ENCODE data around the gene RAB6B.

RAB6B gene

DNA sequence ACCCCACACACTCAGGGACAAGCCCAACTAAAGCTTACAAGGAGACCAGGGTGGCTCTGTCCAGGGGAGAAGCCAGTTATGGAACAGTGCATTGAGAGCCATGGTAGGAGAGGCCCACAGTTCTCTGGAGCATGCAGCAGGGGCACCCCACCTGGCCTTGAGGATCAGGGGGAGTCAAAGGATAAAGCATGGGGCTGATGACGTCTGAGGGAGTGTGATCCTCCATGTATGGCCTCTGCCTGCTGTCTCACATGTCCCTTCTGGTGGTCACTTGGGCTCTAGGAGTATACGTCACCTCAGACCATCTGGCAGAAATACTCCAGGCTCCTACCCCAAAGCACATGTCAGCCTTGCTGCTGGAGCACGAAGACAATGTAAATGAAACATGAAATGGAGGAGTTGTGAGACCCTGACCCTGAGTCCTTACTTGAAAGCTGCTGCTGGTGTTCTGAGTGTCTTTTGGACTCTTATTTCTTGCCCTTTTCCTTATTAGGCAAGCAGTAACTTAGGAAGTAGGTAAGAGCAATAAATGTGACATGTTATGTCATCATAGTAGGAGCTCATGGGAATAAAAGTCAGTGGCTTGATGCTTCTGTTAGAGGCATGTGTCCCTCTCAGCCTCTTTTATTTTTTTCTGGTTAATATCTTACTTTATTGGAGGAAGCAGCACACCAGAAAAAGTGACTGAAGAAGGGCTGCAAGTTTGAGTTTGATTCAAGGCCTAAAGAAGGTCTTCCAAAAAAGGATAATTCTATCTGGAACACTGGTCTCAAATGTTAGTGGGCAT lies 74.6 kb downstream of the RAB6B start:
- H3K4me3 ChIP-seq (replicated peaks in 1 of 2; ENCODE audit: low read depth in 2 of 2, low read length in 2 of 2) = no peak overlapping the region
- TF ChIP-seq, protein P1, sequence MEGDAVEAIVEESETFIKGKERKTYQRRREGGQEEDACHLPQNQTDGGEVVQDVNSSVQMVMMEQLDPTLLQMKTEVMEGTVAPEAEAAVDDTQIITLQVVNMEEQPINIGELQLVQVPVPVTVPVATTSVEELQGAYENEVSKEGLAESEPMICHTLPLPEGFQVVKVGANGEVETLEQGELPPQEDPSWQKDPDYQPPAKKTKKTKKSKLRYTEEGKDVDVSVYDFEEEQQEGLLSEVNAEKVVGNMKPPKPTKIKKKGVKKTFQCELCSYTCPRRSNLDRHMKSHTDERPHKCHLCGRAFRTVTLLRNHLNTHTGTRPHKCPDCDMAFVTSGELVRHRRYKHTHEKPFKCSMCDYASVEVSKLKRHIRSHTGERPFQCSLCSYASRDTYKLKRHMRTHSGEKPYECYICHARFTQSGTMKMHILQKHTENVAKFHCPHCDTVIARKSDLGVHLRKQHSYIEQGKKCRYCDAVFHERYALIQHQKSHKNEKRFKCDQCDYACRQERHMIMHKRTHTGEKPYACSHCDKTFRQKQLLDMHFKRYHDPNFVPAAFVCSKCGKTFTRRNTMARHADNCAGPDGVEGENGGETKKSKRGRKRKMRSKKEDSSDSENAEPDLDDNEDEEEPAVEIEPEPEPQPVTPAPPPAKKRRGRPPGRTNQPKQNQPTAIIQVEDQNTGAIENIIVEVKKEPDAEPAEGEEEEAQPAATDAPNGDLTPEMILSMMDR (IDR thresholded peaks at IDR 0.05; ENCODE audit: low read depth, low read length) = no peak
- DNase-seq (ENCODE audit: low read depth in 2 of 2) = no peak

DNA sequence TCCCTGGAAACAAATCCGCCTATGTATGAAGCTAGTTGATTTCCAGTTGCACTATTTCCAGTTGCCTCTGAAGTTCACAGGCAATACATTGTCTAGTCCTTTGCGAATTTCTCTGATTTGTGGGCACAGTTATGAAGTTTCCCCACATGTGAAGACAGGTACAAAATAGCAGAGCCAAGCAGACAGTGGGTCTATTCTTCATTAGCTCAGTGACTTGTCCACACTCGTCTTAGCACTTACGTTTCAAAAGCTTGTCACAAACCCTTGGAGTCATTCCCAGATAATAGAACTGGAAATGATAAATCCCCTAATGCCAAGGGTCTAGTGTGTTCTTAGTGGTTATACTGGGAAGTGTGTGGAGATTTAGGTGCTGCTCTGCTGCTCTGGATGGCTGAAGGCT lies 75.6 kb downstream of the RAB6B start:
- DNase-seq (ENCODE audit: low read depth in 2 of 2) = no peak
- no peak overlapping the region for H3K4me3 ChIP-seq (replicated peaks in 1 of 2; ENCODE audit: low read depth in 2 of 2, low read length in 2 of 2)
- TF ChIP-seq, protein P1 (IDR thresholded peaks at IDR 0.05; ENCODE audit: low read depth, low read length) = no peak

DNA sequence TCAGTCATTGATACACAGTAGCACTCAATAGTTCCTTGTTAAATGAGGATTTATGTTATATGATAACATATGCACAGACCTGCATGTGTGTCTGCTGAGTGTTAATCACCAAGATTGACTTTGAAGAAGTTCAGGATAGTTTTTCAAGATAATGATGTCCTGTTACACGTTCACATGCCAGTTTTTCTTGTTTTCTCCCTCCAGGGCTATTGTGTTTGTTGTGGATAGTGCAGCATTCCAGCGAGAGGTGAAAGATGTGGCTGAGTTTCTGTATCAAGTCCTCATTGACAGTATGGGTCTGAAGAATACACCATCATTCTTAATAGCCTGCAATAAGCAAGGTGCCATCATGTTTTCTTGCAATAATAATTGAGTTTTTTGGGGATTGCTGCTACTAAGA lies 80.3 kb downstream of the RAB6B start:
- TF ChIP-seq, protein P1 (IDR thresholded peaks at IDR 0.05; ENCODE audit: low read depth, low read length) = no peak
- H3K4me3 ChIP-seq (replicated peaks in 1 of 2; ENCODE audit: low read depth in 2 of 2, low read length in 2 of 2) = no peak overlapping the region
- no peak for DNase-seq (ENCODE audit: low read depth in 2 of 2)

GRCh38 chr3:133812872-133813271 lies 82.8 kb downstream of the RAB6B start:
- H3K4me3 ChIP-seq (replicated peaks in 1 of 2; ENCODE audit: low read depth in 2 of 2, low read length in 2 of 2) = no peak overlapping the region
- DNase-seq (ENCODE audit: low read depth in 2 of 2) = peak; percentile 32 to 33
- TF ChIP-seq, protein P1 (IDR thresholded peaks at IDR 0.05; ENCODE audit: low read depth, low read length) = no peak

GRCh38 chr3:133805702-133806475 lies 89.8 kb downstream of the RAB6B start, which contains the start of gene SRPRB:
SRPRB (plus strand) TSS chr3:133805815; CDS start chr3:133805849, 34 bp downstream.
- TF ChIP-seq, protein P1 (IDR thresholded peaks at IDR 0.05; ENCODE audit: low read depth, low read length) = no peak
- peak; percentile 94 to 95 for DNase-seq (ENCODE audit: low read depth in 2 of 2)
- peak within 1 kb of the TSS; percentile 86 to 92 for H3K4me3 ChIP-seq (replicated peaks in 1 of 2; ENCODE audit: low read depth in 2 of 2, low read length in 2 of 2)

DNA sequence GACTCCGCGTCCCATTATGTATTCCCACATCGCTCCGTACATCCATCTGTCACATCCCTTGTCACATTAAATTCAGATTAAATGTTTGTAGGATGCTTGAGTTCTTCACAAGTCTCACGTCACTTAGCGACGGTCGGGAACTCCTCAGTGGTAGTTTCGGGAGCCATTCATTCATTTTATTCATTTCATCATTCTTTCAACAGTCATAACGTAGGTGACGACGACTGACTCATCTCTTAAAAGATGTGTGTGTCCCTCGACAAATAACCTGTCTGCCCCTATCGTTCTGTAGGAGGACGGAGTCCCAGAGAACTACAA lies 90.3 kb downstream of the RAB6B start:
- no peak for DNase-seq (ENCODE audit: low read depth in 2 of 2)
- H3K4me3 ChIP-seq (replicated peaks in 1 of 2; ENCODE audit: low read depth in 2 of 2, low read length in 2 of 2) = peak overlapping the region; percentile 86 to 92
- TF ChIP-seq, protein P1 (IDR thresholded peaks at IDR 0.05; ENCODE audit: low read depth, low read length) = no peak

Data from cardiac fibroblast (primary cell).